Measurements from ENCODE around the gene BLTP3B.
A peak's percentile ranks its signal among the peaks of the same experiment; 100 is the strongest.
"Not testable (repeated sequence)": the region's sequence is repeated elsewhere in the genome, so short reads cannot be mapped to it uniquely, and the experiment has no call there.

Gene BLTP3B

DNA sequence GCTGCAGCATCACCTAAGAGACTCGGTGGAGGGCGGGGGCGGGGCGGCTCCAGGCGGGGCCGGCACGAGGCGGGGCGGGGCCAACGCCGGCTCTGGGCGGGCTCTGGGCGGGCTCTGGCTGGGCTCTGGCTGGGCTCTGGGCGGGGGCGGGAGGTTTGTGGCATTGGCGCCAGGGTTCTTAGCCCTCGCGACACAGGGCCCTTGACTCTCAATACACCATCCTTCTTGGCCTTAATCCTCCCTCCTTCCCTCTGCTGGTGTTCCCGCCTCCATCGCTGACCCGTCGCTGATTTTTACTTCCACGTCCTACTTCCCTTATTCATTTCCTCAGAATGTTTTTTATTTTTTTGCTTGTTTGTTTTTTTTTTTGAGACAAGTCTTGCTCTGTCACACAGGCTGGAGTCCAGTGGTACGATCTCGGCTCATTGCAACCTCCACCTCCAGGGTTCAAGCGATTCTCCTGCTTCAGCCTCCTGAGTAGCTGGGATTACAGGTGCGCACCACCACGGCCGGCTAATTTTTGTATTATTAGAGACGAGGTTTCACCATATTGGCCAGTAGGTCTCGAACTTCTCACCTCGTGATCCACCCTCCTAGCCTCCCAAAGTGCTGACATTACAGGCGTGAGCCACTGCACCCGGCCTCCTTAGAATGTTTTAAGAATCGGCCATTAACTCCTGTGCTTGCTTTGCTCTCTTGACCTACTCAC, at the start of gene BLTP3B:
Gene BLTP3B (minus strand): TSS at position 24 of the 709 bp plus-strand sequence. CDS start 239 bp downstream, outside the sequence.
- Mint-ChIP-seq H3K4me1 (peaks cover 43% of the 10 kb centered on the region), H3K4me3 (peak within 1 kb of the TSS; percentile 96), H3K36me3 (no peaks in the 10 kb centered on the region), H3K9me3 (no peaks in the 10 kb centered on the region), H3K27ac (peak within 1 kb of the TSS; percentile 96), H3K27me3 (no peaks in the 10 kb centered on the region)
- peak; percentile 96 for ATAC-seq

DNA sequence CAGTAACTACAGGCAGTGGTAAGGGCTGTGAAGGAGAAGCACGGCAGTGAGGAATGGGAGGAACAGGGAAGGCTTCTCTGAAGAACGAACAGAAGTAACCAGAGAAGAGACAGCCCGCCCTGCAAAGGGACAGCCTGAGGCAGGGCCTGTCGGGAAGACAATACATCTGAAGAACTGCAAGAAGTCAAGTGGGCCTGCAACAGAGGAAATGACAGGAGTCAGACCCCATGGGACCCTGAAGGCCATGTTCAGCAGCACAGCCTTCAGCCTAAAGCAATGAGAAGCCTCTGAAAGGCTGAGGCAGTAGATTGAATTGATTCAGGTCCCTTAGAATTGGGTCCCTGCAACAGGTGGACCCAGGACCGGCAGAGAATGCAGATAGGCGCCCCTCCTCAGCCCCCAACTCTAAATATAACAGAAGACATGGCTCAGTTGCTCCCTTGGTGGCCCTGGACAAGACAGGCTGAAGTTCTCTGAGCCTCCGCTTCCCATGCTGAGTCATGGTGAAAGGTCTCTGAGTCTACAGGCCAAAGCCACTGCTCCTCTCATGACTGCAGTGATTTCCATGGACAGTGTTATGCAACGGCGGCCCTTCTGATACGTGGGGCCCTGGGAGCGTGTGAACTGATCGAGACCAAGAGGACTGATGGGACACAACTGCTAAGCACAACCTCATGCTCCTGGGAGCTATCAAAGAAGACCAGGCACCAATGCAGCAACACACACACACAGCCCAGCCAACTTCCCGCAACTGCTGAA, 47.1 kb upstream of the BLTP3B start:
- no peak for ATAC-seq
- Mint-ChIP-seq H3K27me3 (no peaks in the 10 kb centered on the region), H3K4me1 (peaks cover 10% of the 10 kb centered on the region), H3K9me3 (no peaks in the 10 kb centered on the region), H3K27ac (peak overlapping the region; percentile 5), H3K36me3 (peaks cover 58% of the 10 kb centered on the region), H3K4me3 (no peak overlapping the region)

GRCh38 chr12:100188888-100189635, 46.4 kb upstream of the BLTP3B start:
- Mint-ChIP-seq H3K4me1 (peaks cover 15% of the 10 kb centered on the region), H3K36me3 (peaks cover 50% of the 10 kb centered on the region), H3K27ac (peak overlapping the region; percentile 5)
- not testable (repeated sequence) for H3K27me3 Mint-ChIP-seq, ATAC-seq, H3K9me3 Mint-ChIP-seq, H3K4me3 Mint-ChIP-seq

DNA sequence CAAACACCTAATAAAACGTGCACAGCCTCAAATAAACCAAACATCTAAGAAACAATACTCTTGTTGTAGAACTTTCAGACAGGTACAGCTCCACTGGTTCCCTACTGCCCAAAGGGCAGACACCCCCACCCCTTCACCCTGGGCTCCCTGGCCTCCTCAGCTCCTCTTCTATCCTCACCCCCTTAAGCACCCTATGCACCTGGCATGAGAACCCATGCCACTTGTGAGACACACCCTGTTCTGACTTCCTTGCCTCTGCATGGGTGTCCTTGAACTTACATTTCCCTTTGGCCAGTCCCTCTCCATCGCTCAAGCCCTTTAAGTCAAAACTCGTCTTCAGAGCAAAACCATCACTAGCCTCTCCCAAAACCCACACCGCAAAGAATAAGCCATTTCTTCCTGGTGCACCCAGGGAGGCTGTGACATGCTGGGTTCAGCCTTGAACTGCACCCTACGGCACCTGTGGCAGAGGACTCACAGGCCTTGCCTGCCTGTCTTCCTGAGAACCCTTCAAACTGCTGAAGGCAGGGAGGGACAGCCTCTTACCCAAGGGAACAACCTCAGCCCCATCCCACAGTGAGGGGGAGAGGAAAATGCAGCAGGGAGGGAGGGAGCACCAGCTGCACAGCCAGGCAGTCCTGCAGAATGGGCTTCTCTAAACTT, 45.3 kb upstream of the BLTP3B start:
- Mint-ChIP-seq H3K4me3 (no peak overlapping the region), H3K27ac (no peak overlapping the region), H3K4me1 (peaks cover 24% of the 10 kb centered on the region), H3K36me3 (peaks cover 46% of the 10 kb centered on the region), H3K27me3 (no peaks in the 10 kb centered on the region), H3K9me3 (no peaks in the 10 kb centered on the region)
- ATAC-seq = no peak

DNA sequence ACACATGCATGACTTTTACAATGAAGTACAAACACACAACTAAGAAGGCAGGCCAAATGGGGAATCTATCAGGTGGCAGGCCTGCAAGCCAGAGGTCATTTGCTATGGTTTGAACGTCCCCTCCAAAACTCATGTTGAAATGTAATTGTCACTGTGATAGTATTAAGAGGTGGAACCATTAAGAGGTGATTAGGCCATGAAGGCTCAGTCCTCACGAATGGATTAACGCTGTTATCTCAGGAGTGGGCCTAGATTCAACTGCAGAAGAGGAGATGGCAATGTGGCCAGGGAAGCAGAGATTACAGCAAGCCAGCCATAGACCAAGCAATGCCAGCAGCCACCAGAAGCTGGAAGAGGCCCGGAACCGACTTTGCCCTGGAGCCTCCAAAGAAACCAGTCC, 44.4 kb upstream of the BLTP3B start:
- H3K27ac Mint-ChIP-seq = no peak overlapping the region
- no peaks in the 10 kb centered on the region for H3K27me3 Mint-ChIP-seq
- no peak overlapping the region for H3K4me3 Mint-ChIP-seq
- peaks cover 31% of the 10 kb centered on the region for H3K4me1 Mint-ChIP-seq
- peaks cover 43% of the 10 kb centered on the region for H3K36me3 Mint-ChIP-seq
- H3K9me3 Mint-ChIP-seq = no peaks in the 10 kb centered on the region
- ATAC-seq = no peak

DNA sequence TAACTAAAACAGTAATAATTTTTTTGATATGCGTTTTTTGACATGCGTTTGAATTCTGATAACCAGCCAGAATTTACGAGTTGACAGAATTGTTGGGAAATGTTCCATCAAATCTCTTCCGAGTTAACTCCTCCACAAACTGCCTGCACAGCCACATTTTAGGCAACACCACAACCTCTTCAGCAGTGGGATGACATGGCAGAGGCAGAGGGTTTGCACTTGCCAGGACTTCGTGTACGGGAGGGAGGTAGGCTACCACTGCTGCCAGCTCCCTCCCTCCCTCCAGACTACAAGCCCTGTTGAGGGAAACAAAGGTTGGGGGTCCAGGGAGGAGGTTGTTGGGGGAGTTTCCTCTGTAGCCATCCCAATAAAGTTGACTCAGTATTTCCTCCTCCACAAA, 43.4 kb upstream of the BLTP3B start:
- Mint-ChIP-seq H3K4me3 (no peak overlapping the region), H3K27me3 (no peaks in the 10 kb centered on the region), H3K36me3 (peaks cover 38% of the 10 kb centered on the region), H3K9me3 (no peaks in the 10 kb centered on the region), H3K4me1 (peaks cover 31% of the 10 kb centered on the region), H3K27ac (no peak overlapping the region)
- no peak for ATAC-seq

DNA sequence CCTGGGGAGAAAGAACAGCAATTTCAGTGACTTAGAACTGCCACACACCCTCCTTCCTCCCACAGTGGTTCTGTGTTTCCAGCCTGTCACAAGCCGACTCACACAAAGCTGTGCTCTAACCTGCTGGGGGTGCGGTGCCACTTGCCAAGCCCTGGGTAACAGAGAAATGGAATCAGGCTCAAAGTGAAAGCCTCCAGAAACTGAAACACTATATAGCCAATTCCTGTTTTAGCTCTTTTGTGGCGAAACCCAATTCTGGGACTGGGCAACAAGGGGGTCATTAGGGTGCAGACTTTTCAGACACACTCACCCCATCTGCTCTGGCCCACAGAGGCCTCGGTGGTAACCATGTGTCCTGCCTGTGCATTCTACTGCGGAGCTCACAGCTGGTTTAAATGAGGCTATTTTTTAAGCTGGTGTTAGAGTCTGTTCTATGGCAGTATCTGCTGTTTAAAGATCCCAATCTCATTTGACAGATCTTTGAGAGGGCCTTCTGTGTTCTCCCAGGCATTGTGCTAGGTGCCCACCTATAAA, 42.8 kb upstream of the BLTP3B start:
- ATAC-seq = no peak
- Mint-ChIP-seq H3K27ac (no peak overlapping the region), H3K27me3 (no peaks in the 10 kb centered on the region), H3K4me1 (peaks cover 29% of the 10 kb centered on the region), H3K9me3 (no peaks in the 10 kb centered on the region), H3K4me3 (no peak overlapping the region), H3K36me3 (peaks cover 41% of the 10 kb centered on the region)

GRCh38 chr12:100184549-100185145, 42.0 kb upstream of the BLTP3B start:
- H3K9me3 Mint-ChIP-seq = no peaks in the 10 kb centered on the region
- H3K27me3 Mint-ChIP-seq = no peaks in the 10 kb centered on the region
- H3K36me3 Mint-ChIP-seq = peaks cover 37% of the 10 kb centered on the region
- ATAC-seq = no peak
- no peak overlapping the region for H3K4me3 Mint-ChIP-seq
- no peak overlapping the region for H3K27ac Mint-ChIP-seq
- H3K4me1 Mint-ChIP-seq = peaks cover 29% of the 10 kb centered on the region

GRCh38 chr12:100179252-100179651, 36.6 kb upstream of the BLTP3B start:
- H3K27ac Mint-ChIP-seq = no peak overlapping the region

GRCh38 chr12:100176493-100176892, 33.8 kb upstream of the BLTP3B start:
- H3K9me3 Mint-ChIP-seq, ATAC-seq, H3K4me3 Mint-ChIP-seq, H3K27me3 Mint-ChIP-seq, H3K27ac Mint-ChIP-seq, H3K4me1 Mint-ChIP-seq: not testable (repeated sequence)
- peaks cover 39% of the 10 kb centered on the region for H3K36me3 Mint-ChIP-seq

More at GRCh38 chr12:100179252-100179651, 36.6 kb upstream of the BLTP3B start:
- no peak for ATAC-seq
- no peak overlapping the region for H3K4me3 Mint-ChIP-seq
- H3K9me3 Mint-ChIP-seq = no peaks in the 10 kb centered on the region
- H3K27me3 Mint-ChIP-seq = no peaks in the 10 kb centered on the region
- H3K4me1 Mint-ChIP-seq = peaks cover 26% of the 10 kb centered on the region
- peaks cover 34% of the 10 kb centered on the region for H3K36me3 Mint-ChIP-seq

- no peak for ATAC-seq
- no peaks in the 10 kb centered on the region for H3K9me3 Mint-ChIP-seq
- H3K36me3 Mint-ChIP-seq = peaks cover 35% of the 10 kb centered on the region
- H3K27me3 Mint-ChIP-seq = no peaks in the 10 kb centered on the region
- no peak overlapping the region for H3K27ac Mint-ChIP-seq
- H3K4me3 Mint-ChIP-seq = no peak overlapping the region
- no peaks in the 10 kb centered on the region for H3K4me1 Mint-ChIP-seq
Measured at GRCh38 chr12:100174495-100174894, 31.8 kb upstream of the BLTP3B start.

DNA sequence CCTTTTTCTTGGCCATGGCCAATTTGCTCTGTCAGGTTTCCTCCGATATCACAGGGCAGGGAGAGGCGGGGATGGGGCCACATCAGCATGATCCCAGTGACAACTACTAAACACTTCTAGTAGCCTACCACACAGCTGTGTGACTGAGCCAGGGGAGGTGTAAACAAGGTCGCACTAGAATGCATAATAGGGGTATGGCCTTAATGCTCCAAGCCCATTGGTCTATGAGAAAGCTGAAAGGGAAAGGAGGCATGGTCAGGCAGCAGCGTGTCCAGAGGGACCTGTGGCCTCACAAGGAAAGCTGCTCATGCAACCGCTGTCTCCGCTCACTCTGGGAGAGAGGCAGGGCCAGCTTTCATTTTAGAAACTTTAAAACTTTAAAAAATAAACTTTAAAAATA, 30.4 kb upstream of the BLTP3B start:
- no peak for ATAC-seq
- peaks cover 27% of the 10 kb centered on the region for H3K36me3 Mint-ChIP-seq

GRCh38 chr12:100171248-100171647, 28.6 kb upstream of the BLTP3B start:
- no peaks in the 10 kb centered on the region for H3K27me3 Mint-ChIP-seq
- no peak for ATAC-seq
- peaks cover 25% of the 10 kb centered on the region for H3K36me3 Mint-ChIP-seq
- no peaks in the 10 kb centered on the region for H3K4me1 Mint-ChIP-seq
- H3K27ac Mint-ChIP-seq = no peak overlapping the region
- H3K4me3 Mint-ChIP-seq = no peak overlapping the region
- no peaks in the 10 kb centered on the region for H3K9me3 Mint-ChIP-seq

More for the DNA sequence above, 30.4 kb upstream of the BLTP3B start:
- H3K9me3 Mint-ChIP-seq = no peaks in the 10 kb centered on the region
- no peak overlapping the region for H3K27ac Mint-ChIP-seq
- no peaks in the 10 kb centered on the region for H3K4me1 Mint-ChIP-seq
- no peaks in the 10 kb centered on the region for H3K27me3 Mint-ChIP-seq
- no peak overlapping the region for H3K4me3 Mint-ChIP-seq

DNA sequence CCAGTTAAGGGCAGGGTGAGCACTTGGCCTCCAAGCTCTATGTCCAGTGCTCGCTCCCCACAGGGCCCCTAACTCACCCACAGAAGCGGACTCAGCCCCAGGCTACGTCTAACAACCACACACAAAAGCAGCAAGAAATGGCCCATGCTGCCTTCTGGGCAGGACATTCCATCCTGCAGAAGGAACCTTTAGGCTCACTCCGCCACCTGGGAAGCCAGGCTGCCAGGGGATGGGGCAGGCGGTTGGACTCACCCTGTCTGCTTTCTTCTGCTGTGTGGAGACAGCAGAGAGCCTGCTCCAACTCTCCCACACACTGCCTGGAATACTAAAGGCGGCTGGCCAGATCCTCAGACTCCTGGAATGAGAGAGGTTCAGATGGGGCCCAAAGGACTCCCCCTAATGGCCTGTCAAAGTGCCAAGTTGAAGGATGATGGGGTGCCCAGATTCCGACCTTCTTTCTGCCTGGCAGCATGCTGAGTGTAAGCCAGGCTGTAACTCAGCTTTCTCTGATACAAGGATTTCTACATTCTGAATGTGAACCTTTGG, 27.7 kb upstream of the BLTP3B start:
- H3K4me3 Mint-ChIP-seq = no peak overlapping the region
- no peak for ATAC-seq
- H3K9me3 Mint-ChIP-seq = no peaks in the 10 kb centered on the region
- H3K27ac Mint-ChIP-seq = no peak overlapping the region
- no peaks in the 10 kb centered on the region for H3K4me1 Mint-ChIP-seq
- no peaks in the 10 kb centered on the region for H3K27me3 Mint-ChIP-seq
- peaks cover 25% of the 10 kb centered on the region for H3K36me3 Mint-ChIP-seq
